HepG2 (cell line): Measurements from ENCODE around the gene ZNF25. TPM values are rescaled to one million over a fixed set of nuclear protein-coding genes. Genes with fewer than 3 reads are reported as not detected.

Source experiments
- ARNT2 ChIP-seq: sonication (generic); formaldehyde crosslinking; IDR thresholded peaks from 2 replicates; pipeline ENCODE4 v1.8.0; 2022; ENCODE audit warnings: mild to moderate bottlenecking, low read depth, missing genetic modification reagents, moderate library complexity
- ATF7 ChIP-seq, 2 experiments: fragments of 450-650 bp in 1 of 2; sonication (generic) in 1 of 2; formaldehyde crosslinking in 1 of 2; IDR thresholded peaks; 2 replicates each; pipeline versions ENCODE4 v1.4.0 to v1.6.1; 2016 to 2020; ENCODE audit warnings: antibody characterized with exemption in 1 of 2, mild to moderate bottlenecking in 1 of 2, missing genetic modification reagents in 1 of 2
- CBX5 ChIP-seq: sonication (generic); formaldehyde crosslinking; IDR thresholded peaks from 2 replicates; pipeline ENCODE4 v1.4.0; 2020; ENCODE audit warnings: missing genetic modification reagents, borderline replicate concordance
- CREB3 ChIP-seq: sonication (generic); formaldehyde crosslinking; IDR thresholded peaks from 2 replicates; pipeline ENCODE4 v1.5.0; 2020; ENCODE audit warnings: missing genetic modification reagents
- ESRRA ChIP-seq: sonication (generic); formaldehyde crosslinking; IDR thresholded peaks from 2 replicates; pipeline ENCODE4 v1.5.1; 2020; ENCODE audit warnings: mild to moderate bottlenecking, low read depth, missing genetic modification reagents
- FOXO1 ChIP-seq: sonication (generic); formaldehyde crosslinking; IDR thresholded peaks from 2 replicates; pipeline ENCODE4 v1.4.0; 2020; ENCODE audit warnings: missing genetic modification reagents
- HOXA3 ChIP-seq: sonication (generic); formaldehyde crosslinking; IDR thresholded peaks from 2 replicates; pipeline ENCODE4 v1.5.0; 2020; ENCODE audit warnings: missing genetic modification reagents
- ISL2 ChIP-seq: sonication (generic); formaldehyde crosslinking; IDR thresholded peaks from 2 replicates; pipeline ENCODE4 v1.5.0; 2020; ENCODE audit warnings: missing genetic modification reagents
- KDM2A ChIP-seq: sonication (generic); formaldehyde crosslinking; IDR thresholded peaks from 2 replicates; pipeline ENCODE4 v1.4.0; 2020; ENCODE audit warnings: low read depth, missing genetic modification reagents, borderline replicate concordance
- MXI1 ChIP-seq: IDR thresholded peaks from 3 replicates; pipeline ENCODE4 v1.6.1; 2012; ENCODE audit warnings: low read depth, low read length, inconsistent platforms, borderline replicate concordance
- NFKBIZ ChIP-seq: IDR thresholded peaks from 2 replicates; pipeline ENCODE4 v1.6.1; 2018; ENCODE audit warnings: missing genetic modification reagents, missing compliant biosample characterization
- POLR2AphosphoS5 ChIP-seq: IDR thresholded peaks from 2 replicates; pipeline ENCODE4 v1.6.1; 2012; ENCODE audit warnings: low read depth, low read length
- THAP11 ChIP-seq: IDR thresholded peaks from 2 replicates; pipeline ENCODE4 v1.6.1; 2016; ENCODE audit warnings: missing biosample characterization, missing genetic modification reagents
- TRIM24 ChIP-seq: sonication (generic); formaldehyde crosslinking; IDR thresholded peaks from 2 replicates; pipeline ENCODE4 v1.8.0; 2022; ENCODE audit warnings: mild to moderate bottlenecking, missing genetic modification reagents
- ZBTB7A ChIP-seq: sonication (generic); formaldehyde crosslinking; IDR thresholded peaks from 2 replicates; pipeline ENCODE4 v1.8.0; 2022; ENCODE audit warnings: mild to moderate bottlenecking, missing genetic modification reagents
- ZEB1 ChIP-seq: IDR thresholded peaks from 2 replicates; pipeline ENCODE4 v1.6.1; 2012; ENCODE audit warnings: mild to moderate bottlenecking, low read depth, inconsistent platforms; ENCODE audit not compliant: insufficient replicate concordance
- ZKSCAN8 ChIP-seq: IDR thresholded peaks from 2 replicates; pipeline ENCODE4 v1.6.1; 2016; ENCODE audit warnings: borderline replicate concordance, missing genetic modification reagents, missing compliant biosample characterization
- ZMYM4 ChIP-seq: sonication (generic); formaldehyde crosslinking; IDR thresholded peaks from 2 replicates; pipeline ENCODE4 v1.8.1; 2023; ENCODE audit warnings: mild to moderate bottlenecking, missing genetic modification reagents
- ZNF143 ChIP-seq: sonication (generic); formaldehyde crosslinking; IDR thresholded peaks from 2 replicates; pipeline ENCODE4 v1.4.0; 2020; ENCODE audit warnings: missing genetic modification reagents
- ZNF160 ChIP-seq: sonication (generic); formaldehyde crosslinking; IDR thresholded peaks from 2 replicates; pipeline ENCODE4 v1.8.0; 2022; ENCODE audit warnings: mild to moderate bottlenecking, inconsistent platforms, missing genetic modification reagents
- ZNF280D ChIP-seq: sonication (generic); formaldehyde crosslinking; IDR thresholded peaks from 2 replicates; pipeline ENCODE4 v1.5.1; 2020; ENCODE audit warnings: mild to moderate bottlenecking, missing genetic modification reagents
- ZNF350 ChIP-seq: sonication (generic); formaldehyde crosslinking; IDR thresholded peaks from 2 replicates; pipeline ENCODE4 v1.4.0; 2020; ENCODE audit warnings: mild to moderate bottlenecking, low read depth, missing genetic modification reagents, borderline replicate concordance
- ZNF503 ChIP-seq: sonication (generic); formaldehyde crosslinking; IDR thresholded peaks from 2 replicates; pipeline ENCODE4 v1.4.0; 2020; ENCODE audit warnings: missing genetic modification reagents
- ZNF652 ChIP-seq: IDR thresholded peaks from 2 replicates; pipeline ENCODE4 v1.6.1; 2016; ENCODE audit warnings: low read depth, borderline replicate concordance
- polyA plus RNA-seq, 8 experiments: library from polyadenylated mRNA; depleted of rRNA in 3 of 8; stranded (reverse) in 7 of 8; unstranded in 1 of 8; fragments of >200 nt; fragmentation: Illumina TruSeq in 4 of 8; extraction: Trizol in 4 of 8; gene quantifications; 2 replicates each; pipeline versions ENCODE4 v1.2.1 to v1.2.3, GENCODE V29; 2011 to 2016; ENCODE audit warnings: low read depth in 4 of 8, missing spikeins in 1 of 8, mixed read lengths in 1 of 8; ENCODE audit not compliant: insufficient read depth in 1 of 8
- total RNA-seq, 5 experiments: library from RNA; depleted of rRNA; stranded (reverse); fragments of >200 nt; fragmentation: Illumina TruSeq; extraction: Trizol; gene quantifications; 2 replicates each; pipeline ENCODE4 v1.2.3, GENCODE V29; 2016; ENCODE audit warnings: low read depth in 1 of 5

The ZNF25 gene
- total and polyA plus RNA-seq, 2 of the 13 experiments (the other 11 are each of a cell fraction or from before 2014, with no cell fraction given) = 1.4 to 1.5 TPM

- TF ChIP-seq ARNT2 (CRISPR knock-in tag) (peak; percentile 13; the same call in 1 of the 2 replicates), HOXA3 (CRISPR knock-in tag) (peak; percentile 48), ZNF143 (CRISPR knock-in tag) (peak; percentile 94), FOXO1 (CRISPR knock-in tag) (peak; percentile 15; the same call in 1 of the 2 replicates), THAP11 (CRISPR knock-in tag) (peak; percentile 97), NFKBIZ (CRISPR knock-in tag) (peak; percentile 65; the same call in 1 of the 2 replicates), MXI1 (peak; percentile 32; the same call in 1 of the 3 replicates), ZMYM4 (CRISPR knock-in tag) (peak; percentile 50; the same call in 1 of the 2 replicates), ATF7 (IDR thresholded peaks at IDR 0.05) (no peak), ATF7 (CRISPR knock-in tag; IDR thresholded peaks at IDR 0.05) (no peak; the same call in 1 of the 2 replicates), ISL2 (CRISPR knock-in tag) (peak; percentile 32; the same call in 1 of the 2 replicates), ZNF652 (CRISPR knock-in tag) (peak; percentile 37; the same call in 1 of the 2 replicates), ZNF503 (no peak), ESRRA (CRISPR knock-in tag) (0 out of 2 replicates have a peak, but pooled peaks have one; percentile 13), CBX5 (CRISPR knock-in tag) (0 out of 2 replicates have a peak, but pooled peaks have one; percentile 6), ZNF280D (0 out of 2 replicates have a peak, but pooled peaks have one; percentile 13), ZEB1 (no peak), KDM2A (CRISPR knock-in tag) (peak; percentile 74; the same call in 1 of the 2 replicates), ZNF350 (CRISPR knock-in tag) (0 out of 2 replicates have a peak, but pooled peaks have one; percentile 43), TRIM24 (CRISPR knock-in tag) (no peak), ZBTB7A (CRISPR knock-in tag) (no peak), ZNF160 (peak; percentile 45; the same call in 1 of the 2 replicates), POLR2AphosphoS5 (peak; percentile 84), ZKSCAN8 (CRISPR knock-in tag) (0 out of 2 replicates have a peak, but pooled peaks have one; percentile 17), CREB3 (CRISPR knock-in tag) (peak; percentile 4; the same call in 1 of the 2 replicates)
Observed at GRCh38 chr10:38010119-38010903, 33.9 kb upstream of the ZNF25 start, which contains the start of gene ZNF33A (continued).
